Fibroblast of skin of left biceps (primary cell): ENCODE results near the gene FOXO1.

Source experiments
- DNase-seq, 2 experiments: peaks; one replicate each; pipeline ENCODE4 v3.0.0-alpha.2; 2013; ENCODE audit warnings: low read depth in 2 of 2

The FOXO1 gene

GRCh38 chr13:40579535-40579934 is 86.9 kb downstream of the FOXO1 start:
- no peak for DNase-seq

GRCh38 chr13:40578055-40578454 is 88.4 kb downstream of the FOXO1 start:
- DNase-seq, result no peak

GRCh38 chr13:40576369-40576768 is 90.1 kb downstream of the FOXO1 start:
- no peak for DNase-seq

GRCh38 chr13:40572961-40573360 is 93.5 kb downstream of the FOXO1 start:
- DNase-seq, result no peak

GRCh38 chr13:40571338-40571963 is 95.0 kb downstream of the FOXO1 start:
- DNase-seq, result no peak

GRCh38 chr13:40570930-40571329 is 95.5 kb downstream of the FOXO1 start:
- no peak for DNase-seq

GRCh38 chr13:40569024-40569350 is 97.5 kb downstream of the FOXO1 start:
- DNase-seq, result no peak

- no peak for DNase-seq
These were observed 98.0 kb downstream of the FOXO1 start for GRCh38 chr13:40568246-40569023.

GRCh38 chr13:40566811-40567210 is 99.6 kb downstream of the FOXO1 start:
- DNase-seq, result no peak

GRCh38 chr13:40565282-40566148 is 100.9 kb downstream of the FOXO1 start:
- DNase-seq, result no peak

GRCh38 chr13:40564342-40565001 is 102.0 kb downstream of the FOXO1 start:
- no peak for DNase-seq

GRCh38 chr13:40563350-40564125 is 102.9 kb downstream of the FOXO1 start:
- no peak for DNase-seq

- no peak for DNase-seq
These were observed 103.5 kb downstream of the FOXO1 start for GRCh38 chr13:40562975-40563349.

- DNase-seq, result no peak
These were observed 106.5 kb downstream of the FOXO1 start for GRCh38 chr13:40559915-40560314.

- DNase-seq, result no peak
These were observed 107.8 kb downstream of the FOXO1 start for GRCh38 chr13:40558656-40559055.

GRCh38 chr13:40556453-40556852 is 110.0 kb downstream of the FOXO1 start:
- no peak for DNase-seq

GRCh38 chr13:40553356-40553755 is 113.1 kb downstream of the FOXO1 start:
- DNase-seq, result no peak

GRCh38 chr13:40552895-40553294 is 113.5 kb downstream of the FOXO1 start:
- no peak for DNase-seq

- no peak for DNase-seq
These were observed 116.3 kb downstream of the FOXO1 start for GRCh38 chr13:40550130-40550529.

- DNase-seq, result no peak
These were observed 116.8 kb downstream of the FOXO1 start for GRCh38 chr13:40549500-40550094.
